Stimulated activated CD4-positive, alpha-beta T cell treated with anti-CD3 and anti-CD28 coated beads, Interleukin-12 subunit alpha, Interleukin-12 subunit beta, amount 100 ng/mL, for 48 hours (primary cell): ENCODE measurements around the gene LRRC28.

Experiments used
- DNase-seq, 3 donors: peaks; one replicate each; pipeline ENCODE4 v3.0.0-alpha.2; 2020; ENCODE audit warnings: low read depth in 2 of 3, low spot score in 1 of 3

The LRRC28 gene

DNA sequence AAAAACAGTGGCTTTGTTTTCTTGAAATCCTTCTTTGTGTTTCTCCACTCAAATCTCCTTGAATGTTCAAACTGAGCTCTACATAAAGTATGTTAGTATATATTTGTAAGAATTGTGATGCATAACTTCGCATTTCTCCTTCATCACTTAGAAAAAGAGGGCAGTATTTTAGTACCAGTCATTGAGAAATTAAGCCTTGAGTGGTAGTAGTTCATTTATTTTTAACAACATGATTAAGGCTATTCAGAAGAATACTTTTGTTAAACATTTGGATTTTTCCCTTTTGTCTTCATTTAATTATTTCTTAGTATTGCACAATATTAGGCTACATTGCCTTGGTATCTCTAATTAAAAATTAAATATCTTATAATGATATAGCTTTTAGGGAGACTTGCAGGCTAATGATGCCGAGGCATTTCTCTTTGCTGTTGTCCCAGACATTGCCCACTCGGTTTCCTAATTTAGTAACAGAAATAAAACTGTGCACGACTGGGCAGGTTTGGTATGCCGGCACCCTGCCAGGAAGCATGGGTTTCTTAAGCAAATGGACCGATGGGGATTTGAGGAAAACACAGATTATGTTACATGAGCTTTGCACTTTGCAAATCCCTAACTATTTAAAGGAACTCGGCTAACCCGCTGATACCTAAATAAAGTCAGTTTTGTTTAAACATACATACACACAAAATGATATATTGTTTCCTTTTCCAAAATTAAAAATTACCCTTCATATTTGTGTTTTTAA is 54.7 kb downstream of the LRRC28 start:
- no peak for DNase-seq

DNA sequence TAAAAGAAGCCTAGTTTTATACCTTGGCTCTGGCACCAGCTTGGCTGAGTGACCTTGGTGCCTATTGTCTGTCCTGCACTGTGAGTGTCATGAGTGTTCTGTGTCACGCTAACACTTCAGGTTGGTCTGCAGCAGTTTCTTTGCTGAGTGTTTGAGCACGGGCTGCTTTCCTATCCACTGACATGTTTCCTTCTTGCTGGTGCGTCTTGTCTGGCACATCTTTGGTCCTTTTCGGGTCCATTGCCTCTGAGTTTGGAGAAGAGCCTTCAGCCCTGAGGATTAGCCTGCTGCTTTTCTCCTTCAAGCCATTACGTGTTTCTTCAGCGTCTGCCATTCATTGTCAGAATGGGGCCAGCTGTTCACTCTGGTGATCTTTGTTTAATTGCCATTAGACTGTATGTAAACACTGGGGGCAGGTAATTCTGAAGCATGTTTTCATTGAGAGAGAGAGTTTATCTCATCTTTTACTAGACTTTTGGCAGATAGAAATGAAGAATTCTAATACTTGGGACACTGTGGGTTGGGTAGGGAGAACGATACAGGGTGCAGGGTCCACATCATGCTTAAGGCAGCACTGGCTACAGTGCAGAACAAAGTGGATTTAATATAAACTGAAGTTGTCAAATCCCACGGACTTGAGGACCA is 55.5 kb downstream of the LRRC28 start:
- DNase-seq = no peak

DNA sequence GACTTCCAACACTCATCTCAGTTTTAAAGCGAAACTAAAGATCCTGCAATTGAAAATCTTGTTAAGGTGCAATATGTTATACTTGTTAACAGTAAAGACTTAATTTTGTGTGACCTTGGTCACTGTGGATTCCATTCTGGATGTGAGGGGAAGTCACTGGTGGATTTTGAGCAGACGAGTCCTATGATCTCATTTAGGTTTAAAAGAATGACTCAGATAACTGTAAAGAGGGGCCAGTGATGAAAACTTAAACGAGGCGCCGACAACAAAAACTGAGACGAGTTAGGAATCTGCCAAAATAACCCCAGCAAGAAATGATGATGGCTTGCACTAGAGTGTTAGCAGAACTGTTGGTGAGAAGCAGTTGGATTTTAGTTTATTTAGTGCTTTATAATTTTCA is 56.5 kb downstream of the LRRC28 start:
- DNase-seq = no peak

DNA sequence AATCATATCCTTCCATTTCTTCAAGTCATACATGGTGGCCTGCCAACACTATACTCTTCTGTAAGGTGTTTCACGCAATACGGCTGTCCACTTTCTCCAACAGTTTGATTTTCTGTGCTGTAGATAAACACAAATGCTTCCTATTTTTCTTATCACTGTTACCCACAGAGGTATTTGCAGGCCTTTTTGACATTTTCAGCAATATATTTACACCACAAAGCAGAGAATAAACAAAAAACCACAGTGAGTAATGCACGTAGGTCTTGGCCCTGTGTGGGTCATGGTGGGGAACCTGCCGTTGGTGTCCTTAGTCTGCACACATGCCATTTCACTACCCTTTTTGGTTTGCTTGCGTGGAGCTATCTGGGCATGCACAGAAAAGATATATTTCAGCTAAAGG is 59.5 kb downstream of the LRRC28 start:
- no peak for DNase-seq

DNA sequence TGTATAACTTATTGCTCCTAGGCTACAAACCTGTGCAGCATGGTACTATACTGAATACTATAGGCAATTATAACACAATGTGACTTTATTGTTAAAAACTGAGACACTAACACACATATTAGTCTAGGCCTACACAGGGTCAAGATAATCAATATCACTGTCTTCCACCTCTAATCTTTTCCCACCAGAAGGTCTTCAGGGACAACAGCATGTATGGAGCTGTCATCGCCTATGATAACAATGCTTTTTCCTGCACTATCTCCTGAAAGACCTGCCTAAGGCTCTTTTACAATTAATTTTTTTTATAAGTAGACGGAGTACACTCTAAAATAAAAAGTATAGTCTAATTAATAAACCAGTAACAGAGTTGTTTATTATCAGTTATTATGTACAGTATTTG is 60.9 kb downstream of the LRRC28 start:
- no peak for DNase-seq

DNA sequence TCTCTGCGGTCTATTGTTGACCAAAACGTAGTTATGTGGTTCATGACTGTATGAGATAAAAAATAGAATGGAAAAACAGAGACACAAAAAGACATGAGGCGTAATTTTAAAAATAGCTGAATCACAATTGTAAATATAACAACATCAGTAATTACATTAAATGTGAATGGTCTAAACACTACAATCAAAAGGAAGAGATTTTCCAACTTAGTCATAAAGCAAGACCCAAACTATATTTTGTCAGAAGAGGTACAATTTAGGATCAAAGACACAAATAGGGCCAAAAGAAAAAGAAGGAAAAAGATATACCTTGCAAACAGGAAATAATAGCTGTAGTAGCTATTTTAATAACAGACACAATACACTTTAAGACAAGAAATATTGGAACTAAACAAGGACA is 61.5 kb downstream of the LRRC28 start:
- no peak for DNase-seq

DNA sequence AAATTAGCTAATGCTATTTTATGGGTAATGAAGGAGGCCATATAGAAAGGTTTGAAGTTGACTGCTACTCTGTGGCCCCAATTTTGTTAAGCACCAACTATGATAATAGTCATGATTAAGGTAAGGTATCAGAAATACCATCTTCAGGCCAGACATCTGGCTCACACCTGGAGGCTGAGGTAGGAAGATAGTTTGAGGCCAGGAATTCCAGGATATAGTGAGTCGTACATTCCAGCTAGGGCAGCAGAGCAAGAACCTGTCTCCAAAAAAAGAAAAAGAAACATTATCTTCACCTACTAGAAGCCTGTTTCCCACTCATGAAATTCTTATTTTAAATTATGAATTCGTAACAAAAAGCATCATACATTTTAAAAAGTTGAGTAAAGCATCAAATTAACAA is 64.4 kb downstream of the LRRC28 start:
- DNase-seq = no peak

DNA sequence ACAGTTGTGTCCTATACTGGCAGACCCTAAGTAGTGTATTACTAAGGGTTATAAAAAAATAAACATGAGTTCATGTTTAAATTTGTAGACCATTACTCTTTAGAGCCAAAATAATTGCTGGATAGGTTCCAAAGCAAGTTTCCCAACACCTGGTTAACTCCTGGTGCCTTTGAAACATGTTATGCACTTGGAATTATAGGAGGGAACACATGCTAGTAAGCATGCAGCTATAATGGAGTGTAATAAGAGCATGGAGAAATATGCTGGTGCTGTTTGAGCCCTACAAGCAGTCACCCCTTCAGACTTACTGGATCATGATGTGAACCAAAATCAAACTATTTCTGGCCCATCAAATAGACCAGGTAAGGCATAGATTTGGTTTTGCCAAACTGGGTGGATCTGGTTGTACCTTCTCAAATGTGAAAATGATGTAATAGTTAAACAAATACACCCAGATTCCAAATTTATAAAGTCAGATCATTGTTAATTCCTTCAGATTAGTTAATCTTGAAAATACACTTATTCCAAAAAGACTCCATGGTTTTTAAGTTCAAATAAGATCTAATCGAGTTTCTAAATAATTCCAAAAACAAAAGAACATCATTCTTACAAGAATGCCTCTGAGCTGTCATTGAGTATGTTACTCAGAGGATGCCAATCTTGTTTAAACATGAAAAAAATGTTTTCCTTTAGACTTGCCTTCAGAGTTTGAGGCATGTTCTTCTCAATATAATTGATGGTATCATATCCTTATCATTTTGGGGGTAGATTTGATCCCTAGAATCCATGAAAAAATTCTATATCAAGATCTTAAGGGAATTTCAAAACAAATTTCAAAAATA is 69.3 kb downstream of the LRRC28 start:
- DNase-seq = no peak

DNA sequence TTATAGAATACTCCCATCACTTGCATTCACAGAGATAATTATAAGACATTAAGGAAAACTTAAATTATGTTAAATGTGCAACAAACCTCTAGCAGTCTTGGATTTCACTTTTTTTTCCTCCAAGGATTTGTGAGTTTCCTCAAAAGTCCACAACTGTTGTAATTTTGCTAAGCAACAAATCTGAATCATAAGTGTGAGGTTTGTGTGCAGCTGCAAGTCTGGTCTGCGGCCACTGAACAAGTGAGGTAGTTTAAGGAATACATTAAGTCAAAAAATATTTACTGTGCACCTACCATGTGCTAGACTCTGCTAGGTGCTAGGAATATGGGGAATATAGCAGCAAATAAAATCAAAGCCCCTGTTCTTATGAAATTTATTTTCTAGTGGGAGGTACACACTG is 70.2 kb downstream of the LRRC28 start:
- DNase-seq = no peak

DNA sequence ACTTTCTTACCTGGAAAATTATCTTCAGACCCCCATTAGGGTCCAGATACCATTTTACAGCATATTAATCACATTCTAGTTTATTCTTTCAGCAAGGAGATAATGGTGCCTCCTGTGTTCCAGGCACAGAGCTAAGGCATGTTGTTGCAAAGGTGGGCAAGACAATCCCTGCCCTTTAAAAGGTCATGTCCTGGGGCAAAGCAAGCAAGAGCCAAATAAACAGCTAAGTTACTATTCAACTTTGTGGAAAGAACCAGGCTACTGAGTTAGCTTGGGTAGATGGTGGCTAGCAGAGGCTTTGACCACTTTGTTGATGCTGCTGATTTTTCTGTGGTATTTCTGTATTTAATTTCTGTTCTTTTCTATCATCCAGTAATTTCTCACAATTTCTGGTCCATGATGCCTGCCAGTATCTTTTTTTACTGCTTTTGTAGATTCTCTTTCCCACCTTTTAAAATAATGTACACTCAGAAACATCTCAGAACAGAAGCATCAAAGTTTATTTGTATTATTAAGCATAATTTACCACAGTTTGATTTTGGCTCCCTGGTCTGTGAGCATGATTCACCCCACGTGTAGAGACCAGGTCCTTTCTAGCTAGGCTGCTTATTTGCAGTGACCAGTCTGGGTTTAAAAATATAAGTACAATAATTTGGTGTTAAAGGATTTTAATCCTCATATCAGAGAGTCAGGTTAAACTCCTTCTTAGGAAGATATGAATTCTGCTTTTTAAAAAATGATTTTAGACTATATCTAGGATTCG is 71.5 kb downstream of the LRRC28 start:
- DNase-seq = no peak

DNA sequence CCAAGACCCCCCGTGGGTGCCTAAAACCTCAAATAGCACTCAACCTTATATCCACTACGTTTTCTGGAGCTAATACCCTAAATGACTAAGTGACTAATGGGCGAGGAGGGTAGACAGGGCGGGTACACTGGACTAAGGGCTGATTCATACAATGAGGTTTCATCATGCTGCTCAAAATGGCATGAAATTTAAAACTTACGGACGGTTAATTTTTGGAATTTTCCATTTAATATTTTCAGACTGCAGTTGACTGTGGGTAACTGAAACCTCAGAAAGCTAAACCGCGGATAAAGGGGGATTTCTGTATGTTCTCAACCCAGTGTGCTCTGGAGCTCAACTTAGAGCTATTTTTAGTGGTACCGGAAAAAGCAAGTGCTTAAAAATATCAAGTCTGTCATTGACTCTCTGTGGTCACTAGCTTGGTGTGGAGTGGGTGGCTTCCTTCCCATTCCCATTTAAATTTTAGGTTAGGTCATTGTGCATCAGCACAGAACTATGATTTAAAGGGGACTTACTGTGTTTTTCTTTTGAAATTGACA is 72.9 kb downstream of the LRRC28 start:
- peak in 1 of 3 donors; percentile 1 for DNase-seq

DNA sequence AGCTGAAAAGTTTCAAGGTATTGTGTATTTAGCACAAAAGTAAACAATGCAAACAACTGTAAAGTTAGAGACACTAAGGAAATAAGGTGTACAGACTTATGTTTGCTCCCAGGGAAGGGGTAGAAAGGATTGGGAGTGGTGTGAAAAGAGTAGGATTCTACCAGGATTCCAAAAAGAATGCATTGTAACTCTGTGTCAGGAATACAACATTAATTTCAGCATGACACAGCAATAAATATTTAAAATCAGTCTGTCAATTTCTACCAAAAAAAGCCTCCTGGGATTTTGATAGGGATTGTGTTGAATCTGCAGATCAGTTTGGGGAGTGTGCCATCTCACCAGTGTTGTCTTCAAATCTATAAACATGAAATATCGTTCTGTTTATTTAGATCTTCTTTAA is 73.4 kb downstream of the LRRC28 start:
- DNase-seq = no peak

DNA sequence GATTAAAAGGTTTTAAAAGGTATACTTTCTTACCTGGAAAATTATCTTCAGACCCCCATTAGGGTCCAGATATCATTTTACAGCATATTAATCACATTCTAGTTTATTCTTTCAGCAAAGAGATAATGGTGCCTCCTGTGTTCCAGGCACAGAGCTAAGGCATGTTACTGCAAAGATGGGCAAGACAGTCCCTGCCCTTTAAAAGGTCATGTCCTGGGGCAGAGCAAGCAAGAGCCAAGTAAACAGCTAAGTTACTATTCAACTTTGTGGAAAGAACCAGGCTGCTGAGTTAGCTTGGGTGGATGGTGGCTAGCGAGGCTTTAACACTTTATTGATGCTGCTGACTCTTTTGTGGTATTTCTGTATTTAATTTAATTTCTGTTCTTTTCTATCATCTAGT is 75.0 kb downstream of the LRRC28 start:
- no peak for DNase-seq

DNA sequence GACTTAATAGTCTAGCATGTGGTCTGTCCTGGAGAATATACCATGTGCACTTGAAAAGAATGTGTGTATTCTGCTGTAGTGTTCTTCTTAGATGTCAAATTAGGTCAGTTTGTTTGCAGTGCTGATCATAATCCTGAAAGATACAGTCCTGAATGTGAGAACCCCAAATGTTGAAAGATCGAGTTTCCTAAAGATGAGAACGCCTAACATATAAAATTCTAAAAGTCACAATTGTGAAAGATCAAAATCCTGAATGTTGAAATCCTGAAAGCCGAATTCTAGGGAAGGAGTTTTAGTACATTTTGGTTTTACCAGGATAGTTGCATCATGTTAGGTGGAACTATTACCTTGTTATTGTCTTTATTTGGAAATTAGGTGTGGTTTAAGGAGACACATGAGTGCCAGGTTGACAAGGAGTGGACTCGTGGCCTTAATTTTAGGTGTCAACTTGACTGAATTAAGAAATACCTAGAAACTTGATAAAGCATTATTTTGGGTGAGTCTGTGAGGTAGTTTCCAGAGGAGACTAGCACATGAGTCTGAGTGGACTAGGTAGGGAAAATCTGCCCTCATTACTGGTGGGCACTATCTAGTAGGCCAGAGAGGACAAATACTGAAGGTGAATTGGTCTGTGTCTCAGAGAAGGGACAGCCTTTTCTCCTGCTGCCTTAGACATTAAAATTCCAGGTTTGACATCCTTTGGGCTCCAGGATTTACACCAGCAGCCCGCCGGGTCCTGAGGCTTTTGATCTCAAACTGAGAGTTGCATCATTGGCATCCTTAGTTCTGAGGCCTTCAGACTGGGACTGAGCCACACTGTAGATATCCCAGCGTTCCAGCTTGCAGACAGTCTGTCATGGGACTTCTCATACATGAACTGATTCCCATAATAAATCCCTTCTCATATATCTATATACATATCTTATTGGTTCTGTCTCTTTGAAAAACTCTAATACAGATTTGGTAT is 77.1 kb downstream of the LRRC28 start:
- no peak for DNase-seq

DNA sequence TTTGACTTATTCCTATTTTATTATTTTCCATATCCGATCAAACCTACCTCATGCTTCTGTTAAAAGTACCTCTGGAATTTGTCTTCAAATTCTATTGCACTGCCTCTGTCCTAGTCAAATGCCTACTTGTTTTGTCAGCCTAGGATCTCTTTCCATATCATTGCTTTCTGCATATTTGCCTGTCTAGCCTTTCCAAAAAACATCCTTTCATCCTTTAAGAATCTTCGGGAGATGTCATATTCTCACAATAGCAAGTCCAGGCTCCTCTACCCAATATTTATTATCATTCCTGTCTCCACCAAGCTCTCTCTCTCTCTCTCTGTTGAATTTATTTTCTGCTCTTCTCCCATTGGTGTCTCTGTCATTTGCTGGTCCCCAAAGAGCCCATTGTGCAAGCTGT is 80.1 kb downstream of the LRRC28 start:
- DNase-seq = no peak

DNA sequence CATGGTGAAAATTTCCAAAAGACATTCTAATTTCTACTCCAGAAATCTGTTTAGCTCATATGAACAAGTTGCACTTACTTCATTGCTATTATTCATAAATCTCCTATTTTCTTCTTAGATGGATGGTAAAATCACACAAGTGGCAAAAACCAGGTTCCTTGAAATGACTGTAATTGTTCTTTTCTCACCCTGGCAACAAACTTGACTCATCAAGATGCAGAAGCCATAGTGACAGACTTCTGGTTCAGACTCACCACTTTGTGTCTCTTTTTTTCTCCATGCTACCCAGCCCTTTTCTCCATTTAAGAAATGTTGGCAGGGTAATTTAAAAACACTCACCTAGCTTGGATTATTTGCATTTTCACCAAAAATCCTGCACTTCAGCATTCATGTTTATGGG is 82.1 kb downstream of the LRRC28 start:
- DNase-seq = no peak

DNA sequence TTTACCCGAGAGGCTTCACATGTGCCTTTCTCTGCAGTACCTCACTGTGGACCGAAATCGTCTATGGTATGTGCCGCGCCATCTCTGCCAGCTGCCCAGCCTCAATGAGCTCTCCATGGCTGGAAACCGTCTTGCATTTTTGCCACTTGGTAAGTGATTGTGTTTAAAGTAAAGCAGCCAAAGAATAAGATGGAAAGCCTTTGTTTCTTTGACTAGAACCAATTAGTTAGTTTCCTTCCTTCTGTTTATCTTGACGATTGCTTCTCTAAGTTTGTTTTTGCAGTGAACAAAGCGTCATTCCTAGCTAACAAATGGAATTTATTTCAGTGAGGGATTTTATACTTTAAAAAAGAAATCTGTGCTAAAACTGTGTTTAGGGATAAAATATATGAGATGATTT is 82.7 kb downstream of the LRRC28 start:
- no peak for DNase-seq

DNA sequence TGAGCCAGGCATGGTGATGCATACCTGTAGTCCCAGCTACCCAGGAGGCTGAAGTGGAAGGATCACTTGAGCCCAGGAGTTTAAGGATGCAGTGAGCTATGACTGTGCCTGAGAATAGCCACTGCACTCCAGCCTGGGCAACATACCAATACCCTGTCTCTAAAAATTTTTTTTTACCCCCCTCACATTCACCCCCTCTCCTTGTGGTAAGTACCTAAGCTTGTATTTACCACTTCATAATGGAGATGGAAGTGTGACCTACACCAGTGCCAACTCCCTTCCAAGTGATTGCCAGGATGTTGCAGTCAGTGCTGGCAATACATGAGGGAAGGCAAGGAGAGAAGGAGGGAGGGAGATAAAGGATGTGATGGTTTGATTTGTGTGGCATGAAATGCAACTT is 84.2 kb downstream of the LRRC28 start:
- no peak for DNase-seq

DNA sequence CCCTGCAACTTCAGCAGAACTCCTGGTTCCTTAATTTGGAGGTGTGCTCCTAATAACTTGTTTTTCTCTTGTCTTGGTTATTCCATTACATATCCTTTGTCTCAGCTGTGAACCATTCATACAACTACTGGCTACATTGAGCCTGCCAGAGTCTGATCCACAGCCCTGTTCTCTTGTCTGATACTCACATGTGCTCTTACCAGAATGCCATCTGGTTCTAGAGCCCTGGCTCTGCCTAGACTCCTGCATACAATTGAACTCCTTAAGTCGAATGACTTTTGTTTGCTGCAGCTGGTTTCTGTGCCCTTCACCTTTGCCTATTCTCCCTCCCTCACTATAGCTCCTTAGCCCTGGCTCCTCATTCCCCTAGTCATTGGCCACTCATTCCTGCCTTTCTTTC is 85.5 kb downstream of the LRRC28 start:
- no peak for DNase-seq

DNA sequence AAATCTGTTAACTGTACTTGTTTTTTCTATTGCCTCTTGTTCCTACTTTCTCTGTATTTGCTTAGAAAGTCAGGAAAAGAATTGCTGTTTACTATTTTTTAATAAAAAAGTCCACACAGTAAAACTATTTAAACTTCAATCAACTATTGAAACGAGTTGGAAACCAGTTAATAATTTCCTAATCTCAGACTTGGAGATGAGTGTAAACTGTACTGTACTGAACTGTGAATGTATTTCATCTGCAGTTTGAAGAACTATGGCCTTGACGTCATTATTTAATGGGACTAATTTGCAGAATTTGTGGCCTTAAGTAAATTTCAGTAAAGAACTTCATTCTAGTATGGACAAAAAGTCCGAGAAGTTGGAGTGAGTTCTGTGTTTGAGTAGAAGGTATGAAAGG is 89.1 kb downstream of the LRRC28 start:
- DNase-seq = no peak
